Measurements from ENCODE around the gene RAD51B. TPM values are rescaled to one million over a fixed set of nuclear protein-coding genes. Genes with fewer than 3 reads are reported as not detected.

Gene RAD51B
- total RNA-seq, 1 experiment from 2014 or later: 28.9 TPM

DNA sequence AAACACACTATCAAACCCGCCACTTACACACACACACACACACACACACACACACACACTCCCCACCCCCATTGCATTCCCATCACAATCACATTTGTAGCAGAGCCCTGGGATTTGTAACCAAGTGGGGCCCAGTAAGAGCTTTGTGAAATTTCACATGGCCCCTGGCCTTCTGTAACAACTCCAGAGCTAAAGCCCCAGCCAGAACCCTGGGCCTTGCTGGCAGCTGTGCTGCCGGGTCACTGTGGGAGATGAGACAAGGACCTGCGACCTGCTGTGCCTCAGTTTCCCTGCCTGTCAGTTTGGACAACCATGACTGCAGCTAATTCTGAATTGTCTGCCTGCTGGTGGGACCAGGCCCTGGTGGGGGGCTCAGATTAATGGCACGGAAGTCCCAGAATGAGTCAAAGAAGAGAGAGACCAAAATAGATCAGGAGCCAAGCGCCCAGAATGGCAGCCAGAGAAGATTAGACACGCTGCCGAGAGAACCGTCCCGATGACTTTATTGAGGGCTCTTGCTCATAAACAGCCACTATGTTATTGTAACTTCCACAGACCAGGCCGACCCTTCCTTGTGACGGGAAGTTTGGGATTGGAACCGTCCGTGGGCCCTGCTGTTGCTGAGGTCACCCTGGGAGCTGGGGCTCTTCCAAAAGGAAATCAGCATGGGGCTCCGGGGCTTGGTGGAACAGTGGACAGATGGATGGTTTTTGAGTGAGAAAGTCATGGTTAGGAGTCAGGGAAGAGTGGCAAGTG lies 850.2 kb downstream of the RAD51B start:
- in situ Hi-C loops (cut with HindIII; ENCODE audit: low pct_unique_long_range_greater_than_20kb, low sequenced_read_pairs): no loop called here
- DNase-seq (ENCODE audit: low read depth, low spot score): no peak

DNA sequence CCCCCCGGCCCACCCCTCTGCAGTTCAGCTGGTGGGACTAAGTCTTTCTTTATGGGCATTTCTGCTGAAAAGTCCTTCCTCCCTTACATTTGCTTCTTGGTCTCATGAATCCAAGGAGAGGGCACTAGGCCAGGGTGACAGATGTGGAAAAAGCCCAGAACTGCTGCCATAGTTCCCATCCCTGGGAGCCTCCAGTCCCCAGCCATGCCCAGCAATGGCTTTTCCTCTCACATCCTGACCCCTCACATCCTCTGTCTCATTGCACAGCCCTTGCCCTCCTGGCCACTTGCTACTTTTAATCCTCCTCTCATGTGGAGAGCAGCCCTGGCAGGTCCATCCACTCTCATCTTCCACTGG lies 850.8 kb downstream of the RAD51B start:
- in situ Hi-C loops (cut with HindIII; ENCODE audit: low pct_unique_long_range_greater_than_20kb, low sequenced_read_pairs): no loop called here
- DNase-seq (ENCODE audit: low read depth, low spot score): no peak

DNA sequence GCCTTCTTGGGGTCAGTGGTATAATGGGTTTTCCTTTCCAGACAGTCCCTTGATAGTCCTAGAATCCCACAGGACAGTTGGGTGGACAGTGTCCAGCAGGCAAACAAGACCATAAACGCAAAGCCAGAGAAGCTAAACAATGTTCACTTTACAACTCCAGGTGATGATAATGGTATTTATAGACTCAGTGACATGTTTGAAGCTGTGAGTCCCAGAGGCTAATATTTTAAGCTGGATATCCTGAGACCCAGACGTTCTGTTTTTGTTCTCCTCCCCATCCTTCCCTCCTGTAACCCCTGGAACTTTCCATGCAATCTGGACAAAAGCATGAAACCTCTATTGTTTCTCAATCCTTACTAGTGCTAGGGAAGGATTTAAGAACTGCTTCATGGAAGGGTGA lies 852.3 kb downstream of the RAD51B start:
- in situ Hi-C loops (cut with HindIII; ENCODE audit: low pct_unique_long_range_greater_than_20kb, low sequenced_read_pairs): no loop called here
- DNase-seq (ENCODE audit: low read depth, low spot score): no peak

DNA sequence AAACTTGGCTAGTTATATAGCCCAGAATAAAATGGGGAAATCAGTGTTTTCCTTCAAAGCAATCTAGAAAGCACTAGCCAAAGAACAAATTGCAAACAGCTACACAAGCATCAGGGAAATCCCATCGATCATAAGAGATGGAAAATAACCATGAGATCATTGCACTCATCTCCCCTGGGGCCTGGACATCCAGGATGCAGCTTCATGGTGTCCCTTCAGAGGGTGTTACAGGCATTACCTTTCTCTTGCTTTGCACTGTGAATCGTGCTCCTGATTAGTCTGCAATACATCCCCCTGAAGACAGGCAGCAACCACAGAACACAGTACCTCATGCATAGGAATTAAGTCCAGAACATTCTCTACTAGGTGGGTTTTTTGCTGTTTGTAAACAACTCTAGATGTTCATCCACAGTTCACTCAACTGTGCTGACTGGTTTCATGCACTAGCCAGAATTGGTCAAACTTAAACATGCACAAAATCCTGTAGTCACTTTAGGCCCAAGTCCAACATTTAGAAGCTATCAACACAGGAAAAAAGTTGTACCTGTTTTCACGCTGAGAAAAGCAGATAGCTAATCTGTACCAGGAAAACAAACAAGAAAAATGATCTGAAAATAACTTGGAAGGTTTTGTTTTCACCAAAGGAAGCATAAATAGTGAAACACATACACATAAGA lies 853.2 kb downstream of the RAD51B start:
- no peak for DNase-seq (ENCODE audit: low read depth, low spot score)
- in situ Hi-C loops (cut with HindIII; ENCODE audit: low pct_unique_long_range_greater_than_20kb, low sequenced_read_pairs): no loop called here

DNA sequence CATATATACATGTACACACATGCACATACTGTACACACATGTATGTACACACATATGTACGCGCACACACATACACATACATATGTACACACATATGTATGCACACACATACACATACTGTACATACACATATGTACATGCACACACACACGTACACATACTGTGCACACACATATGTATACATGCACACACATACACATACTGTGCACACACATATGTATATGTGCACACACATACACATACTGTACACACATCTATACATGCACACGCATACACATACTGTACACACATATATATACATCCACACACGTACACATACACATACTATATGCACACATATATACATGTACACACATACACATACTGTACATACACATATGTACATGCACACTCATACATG lies 853.9 kb downstream of the RAD51B start:
- in situ Hi-C loops (cut with HindIII; ENCODE audit: low pct_unique_long_range_greater_than_20kb, low sequenced_read_pairs): no loop called here
- no peak for DNase-seq (ENCODE audit: low read depth, low spot score)

DNA sequence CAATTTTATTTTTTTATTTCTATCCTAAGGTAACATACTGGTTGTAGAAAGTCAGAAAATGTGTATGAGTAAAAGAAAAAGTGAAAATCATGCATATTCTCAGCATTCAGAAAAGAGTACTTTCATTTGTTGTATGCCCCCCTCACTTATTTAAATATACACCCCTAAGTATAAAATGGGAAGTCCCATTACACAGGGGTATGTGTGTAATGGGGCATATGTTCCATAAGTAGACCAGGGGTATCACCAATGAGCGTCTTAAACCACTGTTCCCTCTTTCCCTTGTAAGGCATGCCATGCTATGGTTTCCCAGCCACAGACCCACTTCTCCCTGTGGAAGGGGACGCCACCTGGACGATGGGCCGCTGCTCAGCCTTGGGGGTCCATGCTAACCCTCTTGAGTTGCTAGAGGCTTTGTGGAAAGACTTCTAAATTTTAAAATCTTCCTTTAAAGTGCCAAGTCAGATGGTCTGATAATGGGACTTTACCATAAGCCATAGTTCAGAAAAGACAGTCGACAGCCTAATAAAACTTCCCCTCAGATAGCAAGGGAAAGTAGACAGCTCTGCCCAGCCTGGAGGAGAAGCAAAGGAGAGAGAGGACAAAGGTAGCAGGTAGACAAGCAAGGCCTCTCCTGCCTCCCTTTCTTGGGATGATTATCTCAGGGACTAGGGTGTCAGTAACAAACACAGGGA lies 855.1 kb downstream of the RAD51B start:
- in situ Hi-C loops (cut with HindIII; ENCODE audit: low pct_unique_long_range_greater_than_20kb, low sequenced_read_pairs): no loop called here

DNA sequence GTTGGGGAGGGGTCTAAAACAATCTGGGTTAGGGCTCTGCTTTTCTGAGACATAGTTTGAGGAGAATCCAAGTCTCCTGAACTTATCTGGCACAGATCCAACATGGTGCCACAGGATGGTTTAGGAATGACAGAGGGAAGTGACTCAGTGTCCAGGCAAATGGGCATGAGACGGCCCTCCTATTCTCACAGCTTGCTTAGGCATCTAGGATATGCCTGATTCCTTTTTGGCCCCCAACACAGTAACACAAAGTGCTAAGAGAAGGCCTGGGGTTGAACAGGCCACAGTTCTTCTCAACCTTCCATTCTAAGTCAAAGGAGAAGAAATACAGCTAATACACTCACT lies 855.6 kb downstream of the RAD51B start:
- in situ Hi-C loops (cut with HindIII; ENCODE audit: low pct_unique_long_range_greater_than_20kb, low sequenced_read_pairs): no loop called here
- DNase-seq (ENCODE audit: low read depth, low spot score): no peak

More for the DNA sequence above, 855.1 kb downstream of the RAD51B start:
- DNase-seq (ENCODE audit: low read depth, low spot score): no peak

DNA sequence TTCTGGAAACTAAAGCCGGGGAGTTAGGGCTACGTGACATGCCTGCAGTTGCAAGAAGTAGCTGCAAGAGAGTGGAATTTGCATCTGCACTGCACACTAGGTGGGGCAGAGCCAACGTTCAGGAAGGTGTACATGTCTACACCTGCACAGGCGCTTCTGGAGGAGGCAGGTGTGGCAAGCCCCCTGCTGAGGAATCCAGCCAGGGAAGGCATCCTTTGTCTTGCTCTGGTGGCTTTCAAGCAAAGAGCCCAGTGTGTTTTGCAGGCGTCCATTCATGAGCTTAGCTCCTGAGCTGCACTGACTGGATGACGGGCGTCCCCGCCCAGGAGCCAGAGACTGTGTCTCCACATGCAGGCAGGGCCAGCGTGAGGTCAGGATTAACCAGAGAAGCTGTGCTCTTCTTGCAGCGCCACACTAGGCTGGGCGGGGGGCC lies 856.9 kb downstream of the RAD51B start:
- in situ Hi-C loops (cut with HindIII; ENCODE audit: low pct_unique_long_range_greater_than_20kb, low sequenced_read_pairs): no loop called here
- no peak for DNase-seq (ENCODE audit: low read depth, low spot score)

DNA sequence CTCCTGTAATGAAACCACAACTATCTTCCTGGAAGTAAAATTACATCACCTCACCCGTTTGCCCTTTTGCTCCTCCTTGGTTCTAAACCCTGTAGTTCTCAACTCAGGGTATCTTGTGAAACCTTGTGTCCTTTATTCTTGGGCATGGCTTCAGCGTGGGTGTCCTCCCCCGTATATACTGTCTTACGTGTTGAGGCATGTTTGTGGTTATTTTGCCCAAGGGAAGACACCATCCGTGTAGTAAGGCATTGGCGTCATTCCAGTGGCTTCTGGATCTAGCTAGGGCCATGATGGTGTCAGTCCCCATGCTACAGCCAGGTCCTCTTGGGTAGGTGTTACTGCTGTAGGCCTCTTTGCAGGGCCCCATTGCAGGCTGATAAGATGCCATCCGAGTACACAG lies 857.9 kb downstream of the RAD51B start:
- in situ Hi-C loops (cut with HindIII; ENCODE audit: low pct_unique_long_range_greater_than_20kb, low sequenced_read_pairs): no loop called here
- no peak for DNase-seq (ENCODE audit: low read depth, low spot score)

DNA sequence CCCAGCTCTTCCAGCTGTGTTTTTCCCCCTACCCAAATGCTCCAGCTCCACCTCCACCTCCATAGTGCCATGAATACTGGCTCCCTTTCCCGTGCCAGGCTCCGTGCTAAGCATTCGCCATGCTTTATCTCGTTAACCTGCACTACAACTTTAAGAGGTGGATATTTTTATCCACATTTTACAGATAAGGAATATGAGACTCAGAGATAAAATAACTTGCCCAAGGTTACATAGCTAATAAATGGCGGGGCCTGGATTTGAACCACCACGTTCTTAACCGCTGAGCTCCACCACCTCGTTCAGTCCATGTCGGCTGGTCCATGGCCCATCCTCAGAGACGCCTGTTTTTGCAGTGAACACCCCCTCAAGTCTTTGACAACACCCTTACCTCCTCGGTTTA lies 858.3 kb downstream of the RAD51B start:
- in situ Hi-C loops (cut with HindIII; ENCODE audit: low pct_unique_long_range_greater_than_20kb, low sequenced_read_pairs): no loop called here
- DNase-seq (ENCODE audit: low read depth, low spot score): no peak

DNA sequence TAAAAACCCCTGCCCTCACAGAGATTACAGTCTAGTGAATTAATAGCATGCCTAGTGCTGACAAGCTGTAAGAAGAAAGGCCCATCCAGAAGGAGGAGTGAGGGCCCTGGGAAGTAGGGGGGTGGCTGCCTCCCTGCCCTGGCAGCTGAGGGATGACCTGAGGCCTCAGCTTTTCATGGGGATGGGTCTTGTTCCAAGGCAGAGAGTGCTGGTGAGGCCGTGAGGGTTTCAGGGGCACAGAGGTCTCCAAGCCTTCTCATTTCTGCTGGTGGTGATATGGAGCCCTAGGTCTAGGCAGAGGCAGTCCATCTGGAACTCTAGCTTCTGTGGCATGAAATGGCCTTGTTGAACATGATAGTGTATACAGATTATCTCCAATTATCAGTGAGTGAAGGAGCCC lies 858.9 kb downstream of the RAD51B start:
- no peak for DNase-seq (ENCODE audit: low read depth, low spot score)
- in situ Hi-C loops (cut with HindIII; ENCODE audit: low pct_unique_long_range_greater_than_20kb, low sequenced_read_pairs): no loop called here

DNA sequence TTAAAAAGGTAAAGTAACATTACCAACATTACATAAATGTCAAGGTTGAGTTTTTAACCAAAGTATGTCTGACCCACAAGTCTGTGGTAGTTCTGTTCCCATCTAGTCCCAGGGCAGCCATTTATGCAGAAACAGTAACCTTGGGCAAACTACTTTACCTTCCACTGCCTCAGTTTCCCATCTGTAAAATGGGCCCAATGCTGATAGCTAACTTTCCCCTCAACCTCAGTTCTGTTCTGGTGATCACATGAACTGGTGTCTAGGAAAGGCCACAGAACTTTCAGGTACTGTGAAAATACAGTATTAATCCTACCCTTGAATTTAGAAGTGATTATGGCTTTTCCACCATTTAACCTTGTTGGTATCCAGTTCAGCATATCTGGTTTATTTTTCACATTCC lies 859.7 kb downstream of the RAD51B start:
- in situ Hi-C loops (cut with HindIII; ENCODE audit: low pct_unique_long_range_greater_than_20kb, low sequenced_read_pairs): no loop called here
- no peak for DNase-seq (ENCODE audit: low read depth, low spot score)

DNA sequence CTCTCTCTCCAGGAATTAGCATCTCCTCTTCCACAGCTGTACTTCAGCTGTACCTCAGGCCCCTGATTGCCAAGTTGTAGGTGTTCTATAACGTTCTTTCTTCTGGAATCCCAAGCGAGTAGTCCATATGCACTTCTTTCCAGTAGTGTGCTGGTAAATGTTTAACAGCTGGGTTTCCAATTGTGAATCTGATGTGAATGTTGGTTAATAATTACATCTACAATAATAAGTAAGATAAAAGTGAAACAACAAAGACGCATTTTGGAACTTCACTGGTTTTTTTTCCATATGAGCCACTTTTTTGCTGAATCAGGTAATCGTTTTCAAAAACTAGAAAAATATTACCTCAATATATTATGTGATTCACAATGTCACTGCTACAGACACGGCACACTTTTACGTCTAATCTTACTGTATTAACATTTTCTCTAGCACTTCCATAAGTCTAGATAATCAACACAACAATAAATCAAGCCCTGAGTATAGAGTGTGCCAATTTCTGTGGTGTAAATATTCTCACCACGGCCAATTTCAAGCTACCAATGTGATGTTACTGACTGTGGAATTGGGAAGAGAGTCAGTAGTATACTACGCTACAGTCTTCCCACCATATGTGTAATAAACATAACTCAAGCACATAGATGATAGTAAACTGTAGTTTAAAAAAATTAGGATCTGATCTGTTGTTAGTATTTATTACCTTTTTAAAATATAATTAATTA lies 860.3 kb downstream of the RAD51B start:
- no peak for DNase-seq (ENCODE audit: low read depth, low spot score)
- in situ Hi-C loops (cut with HindIII; ENCODE audit: low pct_unique_long_range_greater_than_20kb, low sequenced_read_pairs): no loop called here

DNA sequence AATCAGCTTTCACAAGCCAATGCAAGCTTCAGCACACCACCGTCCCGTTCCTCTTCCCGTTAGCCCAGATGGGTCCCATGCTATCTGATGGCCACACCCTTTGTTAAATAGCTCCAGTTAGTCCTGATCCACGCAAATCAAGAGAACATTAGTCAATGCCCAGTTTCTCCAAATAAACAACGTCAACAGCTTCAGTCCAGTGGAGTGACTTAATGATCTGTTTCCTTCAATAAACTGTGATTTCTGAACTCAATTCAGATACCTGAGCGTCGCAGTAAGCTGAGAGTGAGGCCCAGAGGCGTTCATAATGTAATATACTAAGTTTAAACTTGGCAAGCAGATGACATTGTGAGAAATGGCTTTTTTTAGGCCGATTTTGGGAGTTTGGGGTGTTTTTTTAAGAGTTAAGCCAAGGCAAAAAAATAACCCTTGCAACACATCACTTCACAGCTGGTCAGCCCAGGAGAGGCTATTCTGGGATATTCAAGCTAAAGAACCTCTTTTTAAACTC lies 861.0 kb downstream of the RAD51B start:
- in situ Hi-C loops (cut with HindIII; ENCODE audit: low pct_unique_long_range_greater_than_20kb, low sequenced_read_pairs): no loop called here
- DNase-seq (ENCODE audit: low read depth, low spot score): no peak

DNA sequence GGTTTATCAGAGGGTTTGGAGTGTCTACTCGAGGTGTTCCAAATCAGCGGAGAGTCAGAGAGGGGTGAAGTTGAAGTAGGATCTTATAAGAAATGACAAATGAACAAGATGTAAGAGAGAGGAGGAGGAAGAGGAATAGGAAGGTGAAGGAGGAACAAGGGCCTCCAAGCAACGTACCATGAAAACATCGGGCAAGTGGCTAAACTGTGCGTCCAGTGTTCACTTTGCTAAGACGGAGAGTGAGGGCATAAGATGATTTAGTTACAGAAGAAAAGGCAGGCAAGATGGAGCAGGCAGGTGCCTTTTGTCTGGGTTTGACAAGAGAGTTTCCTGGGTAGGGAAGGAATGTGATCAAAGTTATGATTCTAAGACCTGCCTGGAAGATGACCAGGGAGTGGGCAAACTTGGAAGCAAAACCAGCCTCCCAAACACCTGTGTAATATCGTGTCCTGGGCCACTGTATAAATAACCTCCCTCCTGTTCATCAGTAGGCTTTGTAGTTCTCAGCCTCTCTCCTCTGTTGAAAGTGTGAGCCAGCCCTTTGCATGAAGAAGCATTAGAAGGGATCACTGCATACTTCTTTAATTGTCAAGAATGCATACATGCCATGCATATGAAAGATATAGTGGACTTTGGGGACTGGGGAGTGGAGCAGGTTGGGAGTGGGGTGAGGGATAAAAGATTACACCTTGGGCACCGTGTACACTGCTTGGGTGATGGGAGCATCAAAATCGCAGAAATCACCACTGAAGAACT lies 861.9 kb downstream of the RAD51B start:
- in situ Hi-C loops (cut with HindIII; ENCODE audit: low pct_unique_long_range_greater_than_20kb, low sequenced_read_pairs): no loop called here
- DNase-seq (ENCODE audit: low read depth, low spot score): no peak

DNA sequence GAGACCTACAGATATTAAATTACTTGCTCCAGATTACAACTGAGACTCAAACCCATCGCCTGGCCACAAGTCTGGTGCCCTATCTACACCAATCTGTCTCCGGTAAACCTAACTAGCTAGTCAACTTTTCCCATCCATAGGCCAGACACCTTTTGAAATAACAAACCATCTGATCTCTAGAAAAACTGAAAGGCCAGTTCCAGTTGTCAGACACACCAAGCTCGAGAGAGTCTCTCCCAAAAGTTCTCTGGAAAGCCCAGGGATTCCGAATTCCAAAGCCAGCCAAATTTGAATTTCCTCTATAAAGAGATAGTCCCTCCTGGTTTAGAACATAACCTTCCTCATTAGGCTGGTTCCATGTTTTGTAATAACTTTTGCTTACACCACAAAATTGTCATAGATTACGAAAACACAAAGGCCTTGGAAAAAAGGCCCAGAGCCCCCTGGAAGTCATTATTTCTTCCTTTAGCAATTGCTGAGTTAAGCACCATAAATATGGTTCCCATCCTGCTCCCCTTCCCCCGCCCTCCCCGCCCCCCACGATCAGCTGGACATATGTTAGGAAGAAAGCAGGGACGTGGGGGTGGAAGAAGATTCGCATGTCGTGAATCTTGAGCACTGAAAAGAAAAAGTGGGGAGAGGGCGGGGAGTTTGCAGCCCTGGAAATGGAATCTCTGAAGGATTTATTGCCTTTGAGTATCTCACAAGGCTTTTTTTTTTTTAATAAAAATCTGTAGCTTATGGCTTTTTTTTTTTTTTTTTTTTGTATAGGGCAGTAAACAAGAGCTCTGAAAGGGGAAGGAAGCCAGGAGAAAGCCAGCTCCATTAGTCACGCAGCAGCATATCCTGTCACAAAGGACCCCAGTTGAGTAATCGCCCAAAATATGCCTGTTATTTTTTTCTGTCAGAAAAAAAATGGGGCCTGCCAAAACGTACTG lies 862.9 kb downstream of the RAD51B start:
- peak; percentile 22 for DNase-seq (ENCODE audit: low read depth, low spot score)
- in situ Hi-C loops (cut with HindIII; ENCODE audit: low pct_unique_long_range_greater_than_20kb, low sequenced_read_pairs): no loop called here

All from SK-MEL-5 (cell line).